Testis (tissue), 3 donors: Measurements from ENCODE around the gene ELAC2. TPM values are rescaled to one million over a fixed set of nuclear protein-coding genes. Genes with fewer than 3 reads are reported as not detected.

Experiments
- DNase-seq: peaks from one replicate; pipeline ENCODE4 v3.0.0-alpha.2; 2019
- H3K27ac ChIP-seq, 2 donors: fragments of 200-600 bp; sonication (generic); one replicate each; pipeline ENCODE4 v1.5.1; 2019
- H3K27me3 ChIP-seq: fragments of 200-600 bp; sonication (generic); one replicate; pipeline ENCODE4 v1.5.1; 2019
- H3K36me3 ChIP-seq: fragments of 200-600 bp; sonication (generic); one replicate; pipeline ENCODE4 v1.5.1; 2017; ENCODE audit warnings: low read depth; ENCODE audit errors: missing control alignments
- H3K4me1 ChIP-seq: fragments of 200-600 bp; sonication (generic); one replicate; pipeline ENCODE4 v1.5.1; 2019
- H3K4me3 ChIP-seq, 2 donors: fragments of 200-600 bp; sonication (generic); one replicate each; pipeline ENCODE4 v1.5.1; 2017 to 2019
- H3K9me3 ChIP-seq: fragments of 200-600 bp; sonication (generic); one replicate; pipeline ENCODE4 v1.5.1; 2017
- CTCF ChIP-seq, 3 experiments: fragments of 450-650 bp in 2 of 3; fragments of 200-600 bp in 1 of 3; sonication (generic) in 1 of 3; IDR thresholded peaks; one replicate each; pipeline ENCODE4 v1.5.1; 2016 to 2019; ENCODE audit warnings: antibody characterized with exemption in 3 of 3, mild to moderate bottlenecking in 2 of 3, moderate library complexity in 1 of 3
- POLR2A ChIP-seq: fragments of 450-650 bp; IDR thresholded peaks from one replicate; pipeline ENCODE4 v1.6.1; 2017; ENCODE audit warnings: antibody characterized with exemption, mild to moderate bottlenecking, moderate library complexity
- WGBS, 2 donors: methylation state at CpG; one replicate each; pipeline ENCODE4 v1.1.5; 2018; 5-methylcytosine and 5-hydroxymethylcytosine counted together
- intact Hi-C: fragments of 100-400 bp; cut with DNase I; formaldehyde crosslinking; loops from one replicate; pipeline ENCODE4 v1.15.1; 2023; ENCODE audit warnings: low total_unique reads
- polyA plus RNA-seq: library from polyadenylated mRNA; stranded (reverse); fragments of 350-450 nt; fragmentation: Illumina TruSeq; extraction: RNeasy Lipid Tissue Mini Kit (QIAGEN cat#74804); gene quantifications from one replicate; pipeline ENCODE4 v1.2.3, GENCODE V29; 2014; ENCODE audit warnings: low read depth, low replicate concordance; ENCODE audit not compliant: insufficient read depth
- total RNA-seq, 2 donors: library from RNA; depleted of rRNA; stranded (reverse); fragments of >200 nt; gene quantifications; one replicate each; pipeline ENCODE4 v1.2.3, GENCODE V29; 2016

ELAC2 gene
- total and polyA plus RNA-seq, 3 donors from 2014 or later: 65.0 to 114 (median 108) TPM

- Histone ChIP-seq H3K27me3 (no peaks in the 10 kb centered on the region), H3K4me3 (no peak overlapping the region), H3K9me3 (no peaks in the 10 kb centered on the region), H3K27ac (no peak overlapping the region), H3K36me3 (no peaks in the 10 kb centered on the region), H3K4me1 (no peaks in the 10 kb centered on the region)
- intact Hi-C loops: no loop called here
- no peak for TF ChIP-seq POLR2A
- no peak for TF ChIP-seq CTCF (IDR thresholded peaks at IDR 0.05)
- WGBS, 2 donors: 55 to 68% methylated on average over 5 of the region's 5 CpGs
- DNase-seq: no peak
Observed at GRCh38 chr17:13025258-13025627, 7.4 kb upstream of the ELAC2 start.

GRCh38 chr17:13024526-13025257 is 6.9 kb upstream of the ELAC2 start:
- no peaks in the 10 kb centered on the region for H3K27me3 ChIP-seq
- intact Hi-C loops: no loop called here
- H3K27ac ChIP-seq: no peak overlapping the region
- no peaks in the 10 kb centered on the region for H3K9me3 ChIP-seq
- peak; percentile 80 for DNase-seq
- H3K4me3 ChIP-seq: peak overlapping the region in 1 of 2 donors; percentile 3
- no peaks in the 10 kb centered on the region for H3K36me3 ChIP-seq
- TF ChIP-seq CTCF (IDR thresholded peaks at IDR 0.05) (peak; percentile 39 to 93 (median 81)), POLR2A (no peak)
- no peaks in the 10 kb centered on the region for H3K4me1 ChIP-seq
- 25 to 26% methylated on average over 16 to 19 of the region's 19 CpGs for WGBS, 2 donors

- H3K27me3 ChIP-seq: no peaks in the 10 kb centered on the region
Observed at GRCh38 chr17:13024016-13024415, 6.2 kb upstream of the ELAC2 start.

DNA sequence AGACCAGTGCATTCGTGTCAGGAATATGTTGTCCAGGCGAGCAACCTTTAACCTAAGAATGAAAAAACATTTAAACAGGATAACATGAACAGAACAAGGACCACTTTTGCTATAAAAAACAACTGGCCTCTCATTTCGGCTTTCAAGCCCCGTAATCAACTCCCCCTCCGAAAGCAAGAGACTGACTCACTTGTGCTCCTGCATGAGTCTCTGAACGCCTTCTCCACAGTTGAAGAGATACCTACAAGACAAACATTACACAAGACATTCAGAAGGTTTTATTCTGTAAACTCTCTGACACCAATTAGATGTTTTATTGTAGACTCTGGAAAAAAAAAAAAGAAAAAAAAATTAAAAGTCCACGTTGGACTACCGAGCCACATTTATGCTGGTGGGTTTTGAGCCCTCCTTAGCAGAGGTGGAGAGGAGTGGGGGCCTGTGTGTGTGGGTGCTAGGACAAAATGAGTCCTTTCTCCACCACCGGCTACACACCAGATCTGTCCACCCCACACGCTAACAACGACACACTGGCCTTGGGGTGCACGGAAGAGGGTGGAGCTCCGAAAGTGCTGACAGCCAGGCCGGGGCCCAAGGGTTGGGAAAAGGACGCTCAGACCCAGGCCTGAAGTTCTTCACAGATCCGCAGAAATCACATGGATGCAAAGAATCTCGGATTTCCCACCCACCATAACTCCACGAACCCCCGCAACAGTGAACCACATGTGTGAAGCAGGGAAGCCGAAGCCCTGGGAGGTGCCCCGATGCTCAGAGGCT is 759 bp downstream of the ELAC2 start:
- intact Hi-C loops: no loop called here
- peak overlapping the region; percentile 40 to 56 for H3K27ac ChIP-seq
- no peaks in the 10 kb centered on the region for H3K9me3 ChIP-seq
- WGBS, 2 donors: 14 to 30% methylated on average over 9 to 21 of the region's 21 CpGs
- H3K27me3 ChIP-seq: no peaks in the 10 kb centered on the region
- H3K36me3 ChIP-seq: no peaks in the 10 kb centered on the region
- TF ChIP-seq CTCF (IDR thresholded peaks at IDR 0.05): no peak
- H3K4me3 ChIP-seq: peak overlapping the region; percentile 81 to 88
- no peak for DNase-seq
- H3K4me1 ChIP-seq: no peaks in the 10 kb centered on the region

More at GRCh38 chr17:13024016-13024415, 6.2 kb upstream of the ELAC2 start:
- no peak for TF ChIP-seq POLR2A
- Histone ChIP-seq H3K36me3 (no peaks in the 10 kb centered on the region), H3K27ac (no peak overlapping the region), H3K9me3 (no peaks in the 10 kb centered on the region), H3K4me3 (no peak overlapping the region), H3K4me1 (no peaks in the 10 kb centered on the region)
- intact Hi-C loops: no loop called here
- DNase-seq: no peak
- WGBS, 2 donors: 51 to 69% methylated on average over 6 of the region's 6 CpGs

GRCh38 chr17:13014801-13015200 is 3.0 kb downstream of the ELAC2 start:
- no peaks in the 10 kb centered on the region for H3K9me3 ChIP-seq
- H3K4me1 ChIP-seq: no peaks in the 10 kb centered on the region
- intact Hi-C loops: no loop called here
- DNase-seq: no peak
- WGBS, 2 donors: 83 to 91% methylated on average over 7 of the region's 7 CpGs
- no peak overlapping the region for H3K27ac ChIP-seq
- TF ChIP-seq CTCF (IDR thresholded peaks at IDR 0.05): no peak
- TF ChIP-seq POLR2A: no peak
- H3K27me3 ChIP-seq: no peaks in the 10 kb centered on the region
- H3K36me3 ChIP-seq: no peaks in the 10 kb centered on the region
- H3K4me3 ChIP-seq: no peak overlapping the region
